ENCODE data around the gene KIF1B. TPM values are rescaled to one million over a fixed set of nuclear protein-coding genes. Genes with fewer than 3 reads are reported as not detected.
"Not testable (repeated sequence)": the region's sequence is repeated elsewhere in the genome, so short reads cannot be mapped to it uniquely, and the experiment has no call there.

Gene KIF1B
- total and polyA plus RNA-seq, 4 donors, result 8.4 to 40.9 (median 8.9) TPM

GRCh38 chr1:10200620-10201019, 9.8 kb upstream of the KIF1B start:
- H3K27me3 ChIP-seq (ENCODE audit: control insufficient read depth in 4 of 4, insufficient read depth in 4 of 4, low read length in 3 of 4), result no peaks in the 10 kb centered on the region
- H3K36me3 ChIP-seq (ENCODE audit: control insufficient read depth in 4 of 4, insufficient read depth in 3 of 4, low read depth in 1 of 4, low read length in 3 of 4), result no peaks in the 10 kb centered on the region
- H3K9ac ChIP-seq (ENCODE audit: low read depth in 1 of 2, low read length in 2 of 2), result no peak overlapping the region
- H3K9me3 ChIP-seq (ENCODE audit: control insufficient read depth in 4 of 4, low read length in 3 of 4), result no peaks in the 10 kb centered on the region
- DNase-seq (ENCODE audit: low spot score), result no peak
- H3K27ac ChIP-seq (ENCODE audit: low read depth in 1 of 2, low read length in 2 of 2), result no peak overlapping the region
- no peak overlapping the region for H3K4me3 ChIP-seq (ENCODE audit: low read depth in 1 of 3, low read length in 3 of 3)
- WGBS, result 94% methylated on average over 4 of the region's 4 CpGs
- TF ChIP-seq FOXA1 (IDR thresholded peaks at IDR 0.05) (no peak), JUND (IDR thresholded peaks at IDR 0.05) (no peak), ZBTB33 (IDR thresholded peaks at IDR 0.05) (no peak), YY1 (IDR thresholded peaks at IDR 0.05) (no peak), MAX (IDR thresholded peaks at IDR 0.05) (no peak), NR2F2 (IDR thresholded peaks at IDR 0.05) (no peak), FOXA2 (IDR thresholded peaks at IDR 0.05) (no peak), RXRA (IDR thresholded peaks at IDR 0.05) (no peak), HNF4G (IDR thresholded peaks at IDR 0.05) (no peak), GABPA (IDR thresholded peaks at IDR 0.05 in 1 of 2, conservative IDR thresholded peaks at IDR 0.05 in 1 of 2) (no peak), HNF4A (conservative IDR thresholded peaks at IDR 0.05) (no peak), RAD21 (IDR thresholded peaks at IDR 0.05) (no peak)
- H3K4me1 ChIP-seq (ENCODE audit: control insufficient read depth in 4 of 4, insufficient read depth in 4 of 4, low read length in 3 of 4), result no peaks in the 10 kb centered on the region

- H3K9ac ChIP-seq (ENCODE audit: low read depth in 1 of 2, low read length in 2 of 2), result no peak overlapping the region
- no peaks in the 10 kb centered on the region for H3K36me3 ChIP-seq (ENCODE audit: control insufficient read depth in 4 of 4, insufficient read depth in 3 of 4, low read depth in 1 of 4, low read length in 3 of 4)
- 77% methylated on average over 7 of the region's 7 CpGs for WGBS
- H3K4me1 ChIP-seq (ENCODE audit: control insufficient read depth in 4 of 4, insufficient read depth in 4 of 4, low read length in 3 of 4), result no peaks in the 10 kb centered on the region
- DNase-seq (ENCODE audit: low spot score), result no peak
- H3K27ac ChIP-seq (ENCODE audit: low read depth in 1 of 2, low read length in 2 of 2), result no peak overlapping the region
- no peaks in the 10 kb centered on the region for H3K27me3 ChIP-seq (ENCODE audit: control insufficient read depth in 4 of 4, insufficient read depth in 4 of 4, low read length in 3 of 4)
- H3K9me3 ChIP-seq (ENCODE audit: control insufficient read depth in 4 of 4, low read length in 3 of 4), result no peaks in the 10 kb centered on the region
- H3K4me3 ChIP-seq (ENCODE audit: low read depth in 1 of 3, low read length in 3 of 3), result no peak overlapping the region
- TF ChIP-seq EGR1 (IDR thresholded peaks at IDR 0.05; ENCODE audit: low read depth in 2 of 2) (no peak), RXRA (IDR thresholded peaks at IDR 0.05) (no peak), SP1 (IDR thresholded peaks at IDR 0.05) (no peak), MAX (IDR thresholded peaks at IDR 0.05) (no peak), FOXA2 (IDR thresholded peaks at IDR 0.05) (no peak), HNF4G (IDR thresholded peaks at IDR 0.05) (no peak), ATF3 (IDR thresholded peaks at IDR 0.05) (no peak), FOXA1 (IDR thresholded peaks at IDR 0.05) (no peak), HNF4A (conservative IDR thresholded peaks at IDR 0.05) (no peak), NR2F2 (IDR thresholded peaks at IDR 0.05) (no peak), ZBTB33 (IDR thresholded peaks at IDR 0.05) (no peak), YY1 (IDR thresholded peaks at IDR 0.05) (no peak), RAD21 (IDR thresholded peaks at IDR 0.05) (no peak), TAF1 (conservative IDR thresholded peaks at IDR 0.05) (no peak), CTCF (IDR thresholded peaks at IDR 0.05; ENCODE audit: low read depth, low read length, missing input control) (no peak)
Observed at GRCh38 chr1:10204003-10204642, 6.2 kb upstream of the KIF1B start.

GRCh38 chr1:10205206-10205605, 5.2 kb upstream of the KIF1B start:
- not testable (repeated sequence) for DNase-seq (ENCODE audit: low spot score); H3K4me3 ChIP-seq (ENCODE audit: low read depth in 1 of 3, low read length in 3 of 3); H3K27me3 ChIP-seq (ENCODE audit: control insufficient read depth in 4 of 4, insufficient read depth in 4 of 4, low read length in 3 of 4); H3K9ac ChIP-seq (ENCODE audit: low read depth in 1 of 2, low read length in 2 of 2); H3K27ac ChIP-seq (ENCODE audit: low read depth in 1 of 2, low read length in 2 of 2); H3K9me3 ChIP-seq (ENCODE audit: control insufficient read depth in 4 of 4, low read length in 3 of 4); H3K36me3 ChIP-seq (ENCODE audit: control insufficient read depth in 4 of 4, insufficient read depth in 3 of 4, low read depth in 1 of 4, low read length in 3 of 4); H3K4me1 ChIP-seq (ENCODE audit: control insufficient read depth in 4 of 4, insufficient read depth in 4 of 4, low read length in 3 of 4)
- WGBS, result 92% methylated on average over 14 of the region's 14 CpGs

Data from liver (tissue), 9 donors.